ENCODE results near the gene CRELD1. TPM values are rescaled to one million over a fixed set of nuclear protein-coding genes. Genes with fewer than 3 reads are reported as not detected.
A peak's percentile ranks its signal among the peaks of the same experiment; 100 is the strongest.

The CRELD1 gene
- total and polyA plus RNA-seq, 7 donors: 4.8 to 67.8 (median 33.7) TPM

DNA sequence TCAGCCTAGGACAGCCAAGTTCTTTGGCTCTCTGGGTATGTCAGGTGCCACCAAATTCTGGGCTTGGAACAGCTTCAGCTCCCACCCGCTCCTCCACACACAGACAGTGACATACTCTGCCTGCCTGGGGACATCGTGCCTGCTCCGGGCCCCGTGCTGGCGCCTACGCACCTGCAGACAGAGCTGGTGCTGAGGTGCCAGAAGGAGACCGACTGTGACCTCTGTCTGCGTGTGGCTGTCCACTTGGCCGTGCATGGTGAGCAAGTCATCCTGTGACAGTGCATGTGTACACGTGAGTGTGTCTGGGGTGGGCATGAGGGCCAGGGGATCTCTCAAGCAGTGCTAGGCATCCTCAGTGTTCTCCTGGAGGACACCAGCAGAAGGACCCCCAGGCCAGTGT, 15.8 kb upstream of the CRELD1 start:
- Histone ChIP-seq H3K27me3 (no peaks in the 10 kb centered on the region), H3K36me3 (peaks cover 0 to 28% (median 5%) of the 10 kb centered on the region in 4 donors), H3K9me3 (no peaks in the 10 kb centered on the region), H3K27ac (peak overlapping the region; percentile 83 to 98 (median 96)), H3K4me1 (peaks cover 0 to 56% (median 47%) of the 10 kb centered on the region in 4 donors), H3K4me3 (peak overlapping the region in 3 of 4 donors; percentile 65 to 83 (median 72))
- TF ChIP-seq POLR2AphosphoS5 (IDR thresholded peaks at IDR 0.05): no peak
- TF ChIP-seq POLR2A (IDR thresholded peaks at IDR 0.05): no peak
- TF ChIP-seq, protein P1, sequence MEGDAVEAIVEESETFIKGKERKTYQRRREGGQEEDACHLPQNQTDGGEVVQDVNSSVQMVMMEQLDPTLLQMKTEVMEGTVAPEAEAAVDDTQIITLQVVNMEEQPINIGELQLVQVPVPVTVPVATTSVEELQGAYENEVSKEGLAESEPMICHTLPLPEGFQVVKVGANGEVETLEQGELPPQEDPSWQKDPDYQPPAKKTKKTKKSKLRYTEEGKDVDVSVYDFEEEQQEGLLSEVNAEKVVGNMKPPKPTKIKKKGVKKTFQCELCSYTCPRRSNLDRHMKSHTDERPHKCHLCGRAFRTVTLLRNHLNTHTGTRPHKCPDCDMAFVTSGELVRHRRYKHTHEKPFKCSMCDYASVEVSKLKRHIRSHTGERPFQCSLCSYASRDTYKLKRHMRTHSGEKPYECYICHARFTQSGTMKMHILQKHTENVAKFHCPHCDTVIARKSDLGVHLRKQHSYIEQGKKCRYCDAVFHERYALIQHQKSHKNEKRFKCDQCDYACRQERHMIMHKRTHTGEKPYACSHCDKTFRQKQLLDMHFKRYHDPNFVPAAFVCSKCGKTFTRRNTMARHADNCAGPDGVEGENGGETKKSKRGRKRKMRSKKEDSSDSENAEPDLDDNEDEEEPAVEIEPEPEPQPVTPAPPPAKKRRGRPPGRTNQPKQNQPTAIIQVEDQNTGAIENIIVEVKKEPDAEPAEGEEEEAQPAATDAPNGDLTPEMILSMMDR (IDR thresholded peaks at IDR 0.05): no peak
- intact Hi-C loops (cut with DNase I): loop anchor here (2.0 kb wide), 2 partner anchors 15 to 29 kb away; partner anchors contain the start of gene CRELD1
- WGBS, 2 donors: 70 to 79% methylated on average over 10 of the region's 10 CpGs
- DNase-seq: no peak

DNA sequence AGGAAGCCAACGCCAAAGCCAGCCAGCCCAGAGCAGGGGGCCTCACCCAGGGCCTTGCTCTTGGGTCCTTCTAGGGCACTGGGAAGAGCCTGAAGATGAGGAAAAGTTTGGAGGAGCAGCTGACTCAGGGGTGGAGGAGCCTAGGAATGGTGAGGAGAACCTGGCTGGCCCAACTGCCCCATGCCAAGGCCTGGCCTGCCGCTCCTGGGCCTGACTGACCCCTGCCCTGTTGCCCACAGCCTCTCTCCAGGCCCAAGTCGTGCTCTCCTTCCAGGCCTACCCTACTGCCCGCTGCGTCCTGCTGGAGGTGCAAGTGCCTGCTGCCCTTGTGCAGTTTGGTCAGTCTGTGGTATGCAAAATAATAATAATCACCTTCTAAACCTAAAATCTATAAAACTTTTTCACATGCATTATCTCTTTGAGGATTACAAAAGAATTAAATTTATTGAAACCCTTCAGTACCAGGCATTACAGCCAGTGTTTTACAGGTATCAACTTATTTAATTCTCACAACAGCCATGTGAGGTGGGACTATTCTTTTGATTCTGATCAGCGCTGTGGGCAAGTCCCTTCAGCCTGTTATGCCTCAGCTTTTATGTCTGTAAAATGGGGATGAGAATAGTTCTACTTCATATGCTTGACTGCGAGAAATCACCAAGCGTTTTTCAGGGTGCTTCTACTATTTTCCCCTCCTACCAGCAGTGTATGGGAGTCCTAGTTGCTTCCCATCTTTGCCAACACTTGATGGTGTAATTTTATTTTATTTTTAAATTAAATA, 15.2 kb upstream of the CRELD1 start:
- 95 to 96% methylated on average over 8 of the region's 8 CpGs for WGBS, 2 donors
- intact Hi-C loops (cut with DNase I): no loop called here

DNA sequence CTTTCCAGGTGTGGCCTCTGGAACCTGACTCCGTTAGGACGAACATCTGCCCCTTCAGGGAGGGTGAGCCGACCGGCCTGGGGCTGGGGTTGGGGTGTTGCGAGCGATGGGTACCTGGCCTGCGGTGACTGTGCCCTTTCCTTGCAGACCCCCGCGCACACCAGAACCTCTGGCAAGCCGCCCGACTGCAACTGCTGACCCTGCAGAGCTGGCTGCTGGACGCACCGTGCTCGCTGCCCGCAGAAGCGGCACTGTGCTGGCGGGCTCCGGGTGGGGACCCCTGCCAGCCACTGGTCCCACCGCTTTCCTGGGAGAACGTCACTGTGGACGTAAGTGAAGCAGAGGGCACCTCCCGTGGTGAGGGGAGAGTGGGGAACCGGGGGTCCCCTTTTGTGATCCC, 5.5 kb upstream of the CRELD1 start:
- WGBS, 2 donors: 96 to 97% methylated on average over 23 of the region's 23 CpGs
- no peak overlapping the region for H3K27ac ChIP-seq
- no peak overlapping the region for H3K4me3 ChIP-seq
- DNase-seq: no peak
- no peak for TF ChIP-seq POLR2A (IDR thresholded peaks at IDR 0.05)
- TF ChIP-seq POLR2AphosphoS5 (IDR thresholded peaks at IDR 0.05): no peak
- TF ChIP-seq, protein P1 (IDR thresholded peaks at IDR 0.05): no peak
- TF ChIP-seq EP300 (IDR thresholded peaks at IDR 0.05): no peak
- H3K4me1 ChIP-seq: peaks cover 0 to 15% (median 13%) of the 10 kb centered on the region in 4 donors
- no peaks in the 10 kb centered on the region for H3K9me3 ChIP-seq
- peaks cover 20 to 70% (median 28%) of the 10 kb centered on the region in 4 donors for H3K36me3 ChIP-seq
- intact Hi-C loops (cut with DNase I): no loop called here
- H3K27me3 ChIP-seq: no peaks in the 10 kb centered on the region

More for the DNA sequence above, 15.2 kb upstream of the CRELD1 start:
- Histone ChIP-seq H3K27ac (peak overlapping the region in 3 of 4 donors; percentile 96 to 98 (median 97)), H3K9me3 (no peaks in the 10 kb centered on the region), H3K27me3 (no peaks in the 10 kb centered on the region), H3K36me3 (peaks cover 0 to 32% (median 5%) of the 10 kb centered on the region in 4 donors), H3K4me1 (peaks cover 0 to 51% (median 44%) of the 10 kb centered on the region in 4 donors), H3K4me3 (no peak overlapping the region)
- no peak for DNase-seq
- no peak for TF ChIP-seq EP300 (IDR thresholded peaks at IDR 0.05)
- no peak for TF ChIP-seq POLR2AphosphoS5 (IDR thresholded peaks at IDR 0.05)
- no peak for TF ChIP-seq POLR2A (IDR thresholded peaks at IDR 0.05)
- TF ChIP-seq, protein P1 (IDR thresholded peaks at IDR 0.05): no peak

DNA sequence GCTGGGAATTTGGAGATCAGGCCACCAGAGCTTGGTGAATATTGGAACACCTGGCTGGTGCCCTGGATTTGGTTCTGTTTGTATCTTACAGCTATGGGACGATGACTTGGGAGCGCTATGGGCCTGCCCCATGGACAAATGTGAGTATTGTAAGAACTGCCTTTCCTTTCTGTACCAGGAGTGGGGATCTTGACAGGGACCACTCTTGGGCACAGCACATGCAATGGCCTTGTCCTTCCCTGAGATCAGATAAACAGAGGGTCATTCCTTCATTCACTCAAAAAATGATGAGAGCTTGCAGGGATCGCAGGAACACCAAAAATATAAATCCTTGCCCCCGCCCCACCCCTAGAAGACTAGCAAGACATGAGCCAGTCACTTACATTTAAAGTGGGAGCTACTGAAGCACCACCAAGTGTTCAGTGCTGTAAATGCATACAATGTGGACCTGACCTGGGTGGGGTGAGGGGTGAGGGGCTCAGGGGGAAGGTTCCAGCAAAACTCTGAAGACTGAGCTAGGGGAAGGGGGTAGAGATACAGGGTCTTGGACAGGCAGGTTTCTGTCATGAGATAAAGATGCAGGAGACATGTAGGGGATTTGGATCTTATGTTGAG, 2.7 kb upstream of the CRELD1 start:
- Histone ChIP-seq H3K36me3 (peaks cover 12 to 43% (median 21%) of the 10 kb centered on the region in 4 donors), H3K4me1 (peaks cover 0 to 37% (median 33%) of the 10 kb centered on the region in 4 donors), H3K4me3 (no peak overlapping the region), H3K27me3 (no peaks in the 10 kb centered on the region), H3K27ac (no peak overlapping the region), H3K9me3 (no peaks in the 10 kb centered on the region)
- WGBS, 2 donors: 91 to 97% methylated on average over 4 of the region's 4 CpGs
- DNase-seq: no peak
- no peak for TF ChIP-seq POLR2A (IDR thresholded peaks at IDR 0.05)
- no peak for TF ChIP-seq POLR2AphosphoS5 (IDR thresholded peaks at IDR 0.05)
- TF ChIP-seq, protein P1 (IDR thresholded peaks at IDR 0.05): no peak
- TF ChIP-seq EP300 (IDR thresholded peaks at IDR 0.05): no peak
- intact Hi-C loops (cut with DNase I): loop anchor here (5.0 kb wide), 3 partner anchors 96 to 211 kb away; partner anchors contain the start of genes BRK1, FANCD2 and VHL

Data from sigmoid colon (tissue), 7 donors.